HepG2 (cell line): ENCODE results near the gene ASL. TPM values are rescaled to one million over a fixed set of nuclear protein-coding genes. Genes with fewer than 3 reads are reported as not detected.

ENCODE experiments used
- ATAC-seq: fragments of 200-7000 bp; cut with Tn5 transposase; 3 replicates; pipeline ENCODE4 v1.9.1; 2020; ENCODE audit warnings: mild to moderate bottlenecking, moderate library complexity
- BruUV-seq: library from RNA; stranded (reverse); fragments of 400-500 nt; replicated peaks from 2 replicates; lab custom pipeline; 2021; lab: Mats Ljungman, UMichigan
- CTCF ChIA-PET: fragments of 300-600 bp; formaldehyde crosslinking; extraction: SDS; loops from one replicate; lab custom pipeline; 2021; ENCODE audit warnings: low total read pairs, inconsistent platforms, low intra/inter-chr PET ratio; lab: Yijun Ruan, JAX
- POLR2A ChIA-PET: fragments of 350-600 bp; sonication (Branson Sonifier 250); formaldehyde crosslinking; loops from one replicate; lab custom pipeline; 2020; ENCODE audit warnings: antibody characterized with exemption, inconsistent platforms; lab: Yijun Ruan, JAX
- DNase-seq: peaks from one replicate; pipeline ENCODE4 v3.0.0-alpha.2; 2015; ENCODE audit warnings: low spot score
- FAIRE-seq: peaks from 3 replicates; lab custom pipeline; 2011; peaks lifted over from hg19 to GRCh38; lab: Jason Lieb, UNC
- H2AFZ ChIP-seq: one replicate; pipeline ENCODE4 v1.6.1; 2011; ENCODE audit warnings: low read length, inconsistent platforms
- H3K27ac ChIP-seq: fragments of 300-600 bp; 3 replicates; pipeline ENCODE4 v1.8.0; 2011; ENCODE audit warnings: mixed run types, mild to moderate bottlenecking, mixed read lengths, low read length, inconsistent platforms; ENCODE audit not compliant: insufficient read depth; ENCODE audit errors: extremely low read length
- H3K27me3 ChIP-seq, 2 experiments: fragments of 200-600 bp in 1 of 2; 2 replicates in 1 of 2; 3 replicates in 1 of 2; pipeline versions ENCODE4 v1.6.0 to v1.8.0; 2011; ENCODE audit warnings: low read length in 2 of 2, mild to moderate bottlenecking in 2 of 2, moderate library complexity in 2 of 2, inconsistent platforms in 1 of 2; ENCODE audit not compliant: insufficient read depth in 2 of 2, control insufficient read depth in 1 of 2
- H3K36me3 ChIP-seq, 2 experiments: fragments of 200-600 bp in 1 of 2; replicated peaks in 1 of 2; 2 replicates in 1 of 2; 3 replicates in 1 of 2; pipeline versions ENCODE4 v1.5.1 to v1.8.0; 2011; ENCODE audit warnings: low read length in 2 of 2, inconsistent platforms in 1 of 2; ENCODE audit not compliant: insufficient read depth in 2 of 2, control insufficient read depth in 1 of 2
- H3K4me1 ChIP-seq: 2 replicates; pipeline ENCODE4 v1.5.1; 2012; ENCODE audit warnings: low read length, inconsistent platforms; ENCODE audit not compliant: insufficient read depth
- H3K4me2 ChIP-seq: 2 replicates; pipeline ENCODE4 v1.6.0; 2011; ENCODE audit warnings: low read depth, low read length, inconsistent platforms
- H3K4me3 ChIP-seq, 3 experiments: fragments of 200-600 bp in 1 of 3; sonication (generic), shearing (Covaris generic) in 1 of 3; replicated peaks in 1 of 3; 2 replicates each; pipeline ENCODE4 v1.5.1; 2011 to 2016; ENCODE audit warnings: low read length in 3 of 3, inconsistent platforms in 2 of 3, low read depth in 2 of 3, mild to moderate bottlenecking in 2 of 3, control low read depth in 1 of 3, mixed read lengths in 1 of 3; ENCODE audit not compliant: insufficient read depth in 1 of 3
- H3K79me2 ChIP-seq: one replicate; pipeline ENCODE4 v1.6.1; 2011; ENCODE audit warnings: low read length, inconsistent platforms; ENCODE audit not compliant: insufficient read depth
- H3K9ac ChIP-seq: 2 replicates; pipeline ENCODE4 v1.6.0; 2011; ENCODE audit warnings: mild to moderate bottlenecking, low read depth, low read length, inconsistent platforms; ENCODE audit not compliant: insufficient read depth
- H3K9me3 ChIP-seq: 2 replicates; pipeline ENCODE4 v1.5.1; 2012; ENCODE audit warnings: mild to moderate bottlenecking, low read length
- H4K20me1 ChIP-seq: 2 replicates; pipeline ENCODE4 v1.6.0; 2011; ENCODE audit warnings: inconsistent platforms, mild to moderate bottlenecking, low read length, moderate library complexity; ENCODE audit not compliant: insufficient read depth
- ATF7 ChIP-seq, 2 experiments: fragments of 450-650 bp in 1 of 2; sonication (generic) in 1 of 2; formaldehyde crosslinking in 1 of 2; IDR thresholded peaks; 2 replicates each; pipeline versions ENCODE4 v1.4.0 to v1.6.1; 2016 to 2020; ENCODE audit warnings: antibody characterized with exemption in 1 of 2, mild to moderate bottlenecking in 1 of 2, missing genetic modification reagents in 1 of 2
- BCL3 ChIP-seq: sonication (generic); formaldehyde crosslinking; IDR thresholded peaks from 2 replicates; pipeline ENCODE4 v1.5.1; 2020; ENCODE audit warnings: mild to moderate bottlenecking, missing genetic modification reagents, moderate library complexity
- CHCHD3 ChIP-seq: sonication (generic); formaldehyde crosslinking; IDR thresholded peaks from 2 replicates; pipeline ENCODE4 v1.8.0; 2022; ENCODE audit warnings: mild to moderate bottlenecking, missing genetic modification reagents, moderate library complexity
- FUBP1 ChIP-seq: sonication (generic); formaldehyde crosslinking; IDR thresholded peaks from 2 replicates; pipeline ENCODE4 v1.5.1; 2020; ENCODE audit warnings: missing genetic modification reagents, mild to moderate bottlenecking, borderline replicate concordance
- HNRNPK ChIP-seq: fragments of 200-400 bp; formaldehyde crosslinking; IDR thresholded peaks from 2 replicates; pipeline ENCODE4 v1.6.1; 2018; ENCODE audit warnings: low read length, low read depth, moderate library complexity, mild to moderate bottlenecking; ENCODE audit not compliant: poor library complexity, severe bottlenecking
- MAF1 ChIP-seq: sonication (generic); formaldehyde crosslinking; IDR thresholded peaks from 2 replicates; pipeline ENCODE4 v1.5.0; 2020; ENCODE audit warnings: missing genetic modification reagents, borderline replicate concordance
- PCBP1 ChIP-seq: fragments of 200-400 bp; formaldehyde crosslinking; IDR thresholded peaks from 2 replicates; pipeline ENCODE4 v1.6.1; 2017; ENCODE audit warnings: mild to moderate bottlenecking, low read depth, low read length, borderline replicate concordance
- SRY ChIP-seq: sonication (generic); formaldehyde crosslinking; IDR thresholded peaks from 2 replicates; pipeline ENCODE4 v1.8.0; 2022; ENCODE audit warnings: mild to moderate bottlenecking, missing genetic modification reagents
- ZNF501 ChIP-seq: sonication (generic); formaldehyde crosslinking; IDR thresholded peaks from 2 replicates; pipeline ENCODE4 v1.5.1; 2020; ENCODE audit warnings: mild to moderate bottlenecking, moderate library complexity, missing genetic modification reagents
- ZNF563 ChIP-seq: sonication (generic); formaldehyde crosslinking; IDR thresholded peaks from 2 replicates; pipeline ENCODE4 v1.8.0; 2022; ENCODE audit warnings: mild to moderate bottlenecking, moderate library complexity, missing genetic modification reagents
- ZNF746 ChIP-seq: sonication (generic); formaldehyde crosslinking; IDR thresholded peaks from 2 replicates; pipeline ENCODE4 v1.8.0; 2022; ENCODE audit warnings: mild to moderate bottlenecking, missing genetic modification reagents
- WGBS: methylation state at CpG from one replicate; pipeline ENCODE4 v1.1.6; 2017; ENCODE audit warnings: low lambda C conversion rate; 5-methylcytosine and 5-hydroxymethylcytosine counted together
- in situ Hi-C: cut with HindIII; loops from 2 replicates; pipeline ENCODE4 v1.10.0; 2017; ENCODE audit warnings: low pct_unique_long_range_greater_than_20kb; ENCODE audit not compliant: extremely low pct_ligation_motif_present
- intact Hi-C: fragments of 100-400 bp; cut with micrococcal nuclease; formaldehyde crosslinking; loops from one replicate; pipeline ENCODE4 v1.10.0; 2022; ENCODE audit not compliant: unreplicated experiment
- polyA plus RNA-seq, 8 experiments: library from polyadenylated mRNA; depleted of rRNA in 3 of 8; stranded (reverse) in 7 of 8; unstranded in 1 of 8; fragments of >200 nt; fragmentation: Illumina TruSeq in 4 of 8; extraction: Trizol in 4 of 8; gene quantifications; 2 replicates each; pipeline versions ENCODE4 v1.2.1 to v1.2.3, GENCODE V29; 2011 to 2016; ENCODE audit warnings: low read depth in 4 of 8, missing spikeins in 1 of 8, mixed read lengths in 1 of 8; ENCODE audit not compliant: insufficient read depth in 1 of 8
- total RNA-seq, 5 experiments: library from RNA; depleted of rRNA; stranded (reverse); fragments of >200 nt; fragmentation: Illumina TruSeq; extraction: Trizol; gene quantifications; 2 replicates each; pipeline ENCODE4 v1.2.3, GENCODE V29; 2016; ENCODE audit warnings: low read depth in 1 of 5

The ASL gene
- total and polyA plus RNA-seq, 2 of the 13 experiments (the other 11 are each of a cell fraction or from before 2014, with no cell fraction given) = 71.4 to 96.5 TPM

GRCh38 chr7:66099232-66099550 lies 23.6 kb downstream of the ASL start:
- intact Hi-C loops (no loop called here), in situ Hi-C loops (no loop called here)
- WGBS = 93% methylated on average over 2 of the region's 2 CpGs
- FAIRE-seq (no peak), DNase-seq (no peak), ATAC-seq (no peak)
- peaks cover 9% of the 10 kb centered on the region for H3K4me1 ChIP-seq
- no TSS peak for BruUV-seq
- H3K36me3 ChIP-seq = no peaks in the 10 kb centered on the region
- H3K79me2 ChIP-seq = no peaks in the 10 kb centered on the region
- no peak overlapping the region for H3K4me3 ChIP-seq
- H3K4me2 ChIP-seq = no peak overlapping the region
- no peak overlapping the region for H3K27ac ChIP-seq
- H3K9ac ChIP-seq = no peak overlapping the region
- no peaks in the 10 kb centered on the region for H4K20me1 ChIP-seq
- H3K27me3 ChIP-seq = no peaks in the 10 kb centered on the region
- ChIA-PET CTCF (no interaction called here), POLR2A (no interaction called here)
- no peak for TF ChIP-seq BCL3 (CRISPR knock-in tag)
- TF ChIP-seq CHCHD3 (CRISPR knock-in tag) = no peak
- no peak for TF ChIP-seq ZNF563 (CRISPR knock-in tag)
- no peak for TF ChIP-seq MAF1 (CRISPR knock-in tag)
- TF ChIP-seq ZNF746 (CRISPR knock-in tag) = no peak
- no peak for TF ChIP-seq FUBP1 (CRISPR knock-in tag)
- TF ChIP-seq ATF7 (IDR thresholded peaks at IDR 0.05) = no peak
- no peak for TF ChIP-seq ATF7 (CRISPR knock-in tag; IDR thresholded peaks at IDR 0.05)
- no peak for TF ChIP-seq SRY (CRISPR knock-in tag)
- no peak for TF ChIP-seq ZNF501
- TF ChIP-seq HNRNPK = peak; percentile 68
- 0 out of 2 replicates have a peak, but pooled peaks have one; percentile 64 for TF ChIP-seq PCBP1
- H2AFZ ChIP-seq = no peak overlapping the region
- H3K9me3 ChIP-seq = no peaks in the 10 kb centered on the region
